ENCODE measurements around the gene CHST11.
"Not testable (repeated sequence)": the region's sequence is repeated elsewhere in the genome, so short reads cannot be mapped to it uniquely, and the experiment has no call there.

The CHST11 gene

GRCh38 chr12:104738776-104739642, 282.3 kb downstream of the CHST11 start:
- DNase-seq (ENCODE audit: low read depth in 2 of 2): no peak

GRCh38 chr12:104740668-104741067, 283.9 kb downstream of the CHST11 start:
- DNase-seq (ENCODE audit: low read depth in 2 of 2): no peak

DNA sequence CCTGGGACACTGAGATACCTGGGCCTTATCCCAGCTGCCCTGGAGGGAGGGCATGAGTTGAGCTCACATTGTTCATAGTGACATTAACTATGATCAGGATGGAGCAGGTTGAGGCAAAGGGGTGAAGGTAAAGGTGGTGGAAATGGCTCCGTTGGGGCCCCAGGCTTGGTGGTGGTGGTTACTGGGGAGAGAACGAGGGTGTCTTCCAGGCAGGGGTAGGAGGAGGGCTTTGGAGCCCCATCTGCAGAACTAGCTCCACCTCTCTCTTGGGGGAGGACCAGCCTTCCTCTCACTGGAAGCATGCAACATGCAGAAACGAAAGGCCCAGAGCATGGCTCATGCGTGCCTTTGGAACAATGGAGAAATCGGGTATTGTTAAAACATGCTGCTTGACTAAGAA, 284.3 kb downstream of the CHST11 start:
- no peak for DNase-seq (ENCODE audit: low read depth in 2 of 2)

DNA sequence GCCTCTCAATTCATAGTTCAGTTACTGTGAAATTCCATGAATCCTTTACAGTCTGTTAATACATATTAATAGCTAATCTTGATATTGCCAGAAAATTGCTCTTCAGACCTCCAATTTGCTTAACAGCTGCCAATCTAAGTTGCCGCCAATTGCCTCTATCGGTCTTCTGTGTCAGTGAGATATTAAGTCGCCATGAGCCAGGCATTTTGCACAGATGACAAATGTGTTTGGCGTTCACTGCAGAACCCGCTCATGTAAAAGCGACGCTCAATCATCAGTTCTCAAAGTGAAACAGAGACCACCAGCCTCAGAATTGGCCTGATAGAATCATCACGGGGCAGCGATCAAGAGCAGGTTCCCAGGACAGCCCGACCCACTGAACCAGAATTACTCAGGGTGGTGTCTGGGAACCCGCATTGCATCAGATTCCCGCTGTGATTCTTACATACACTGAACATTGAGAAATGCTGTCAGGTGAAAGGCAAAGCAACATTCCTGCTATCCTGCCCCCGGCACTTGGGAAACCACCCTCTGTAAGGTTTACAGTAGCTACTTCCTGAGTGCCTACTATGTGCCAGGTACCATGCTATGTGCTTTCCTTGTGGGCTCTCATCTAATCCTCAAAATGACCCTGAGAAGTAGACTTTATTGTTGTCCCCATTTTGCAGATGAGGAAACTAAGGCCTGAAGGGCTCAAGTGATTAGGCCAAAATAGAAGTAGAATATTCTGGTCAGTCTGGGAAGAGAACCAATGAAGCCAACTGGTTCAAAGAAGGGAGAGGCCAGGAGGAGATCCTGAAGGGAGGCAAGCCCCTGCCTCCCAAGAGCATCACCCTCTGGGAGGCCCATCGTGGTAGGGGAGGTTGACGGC, 285.0 kb downstream of the CHST11 start:
- no peak for DNase-seq (ENCODE audit: low read depth in 2 of 2)

GRCh38 chr12:104742551-104743201, 285.9 kb downstream of the CHST11 start:
- DNase-seq (ENCODE audit: low read depth in 2 of 2): no peak

GRCh38 chr12:104743202-104743580, 286.4 kb downstream of the CHST11 start:
- DNase-seq (ENCODE audit: low read depth in 2 of 2): no peak

DNA sequence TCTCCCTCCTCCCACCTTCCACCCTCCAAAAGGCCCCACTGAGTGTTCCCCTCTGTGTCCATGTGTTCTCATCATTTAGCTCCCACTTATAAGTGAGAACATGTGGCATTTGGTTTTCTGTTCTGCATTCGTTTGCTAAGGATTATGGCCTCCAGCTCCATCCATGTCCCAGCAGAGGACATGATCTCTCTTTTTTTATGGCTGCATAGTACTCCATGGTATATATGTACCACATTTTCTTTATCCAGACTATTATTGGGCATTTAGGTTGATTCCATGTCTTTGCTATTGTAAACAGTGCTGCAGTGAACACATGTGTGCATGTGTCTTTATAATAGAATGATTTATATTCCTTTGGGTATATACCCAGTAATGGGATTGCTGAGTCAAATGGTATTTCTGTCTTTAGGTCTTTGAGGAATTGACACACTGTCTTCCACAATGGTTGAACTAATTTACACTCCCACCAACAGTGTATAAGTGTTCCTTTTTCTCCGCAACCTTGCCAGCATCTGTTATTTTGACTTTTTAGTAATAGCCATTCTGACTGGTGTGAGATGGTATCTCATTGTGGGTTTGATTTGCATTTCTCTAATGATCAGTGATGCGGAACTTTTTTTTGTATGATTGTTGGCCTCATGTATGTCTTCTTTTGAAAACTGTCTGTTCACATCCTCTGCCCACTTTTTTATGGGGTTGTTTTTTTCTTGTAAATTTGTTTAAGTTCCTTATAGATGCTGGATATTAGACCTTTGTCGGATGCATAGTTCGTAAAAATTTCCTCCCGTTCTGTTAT, 287.2 kb downstream of the CHST11 start:
- not testable (repeated sequence) for DNase-seq (ENCODE audit: low read depth in 2 of 2)

DNA sequence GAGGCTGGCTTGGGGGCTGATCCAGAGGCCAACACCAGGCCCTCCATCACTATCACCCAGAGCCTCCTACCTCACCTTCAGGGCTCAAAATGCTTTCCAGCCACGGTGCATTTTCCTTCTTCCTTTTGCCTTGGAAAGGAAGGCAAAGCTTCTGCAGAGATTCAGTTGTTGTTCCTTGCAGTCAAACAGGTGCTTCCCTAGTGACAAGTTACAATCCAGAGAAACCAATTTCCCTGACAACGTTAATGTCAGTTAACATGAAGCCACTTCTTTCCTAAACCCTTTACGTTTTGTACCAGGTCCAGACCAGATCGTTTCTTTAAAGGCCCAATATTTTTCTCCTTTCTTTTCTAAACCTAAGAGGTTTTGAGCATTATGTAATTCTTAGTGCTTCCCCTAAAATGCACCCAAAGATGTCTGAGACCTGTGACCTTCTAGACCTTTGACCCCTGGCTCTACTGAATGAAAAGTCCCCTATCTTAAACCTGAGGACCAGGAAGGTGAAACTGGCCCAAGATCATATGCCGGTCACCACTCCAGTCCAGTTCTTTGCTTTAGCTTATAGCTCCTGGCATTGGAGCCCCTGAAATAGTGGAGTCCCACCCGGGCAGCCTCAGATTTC, 289.8 kb downstream of the CHST11 start:
- DNase-seq (ENCODE audit: low read depth in 2 of 2): no peak

DNA sequence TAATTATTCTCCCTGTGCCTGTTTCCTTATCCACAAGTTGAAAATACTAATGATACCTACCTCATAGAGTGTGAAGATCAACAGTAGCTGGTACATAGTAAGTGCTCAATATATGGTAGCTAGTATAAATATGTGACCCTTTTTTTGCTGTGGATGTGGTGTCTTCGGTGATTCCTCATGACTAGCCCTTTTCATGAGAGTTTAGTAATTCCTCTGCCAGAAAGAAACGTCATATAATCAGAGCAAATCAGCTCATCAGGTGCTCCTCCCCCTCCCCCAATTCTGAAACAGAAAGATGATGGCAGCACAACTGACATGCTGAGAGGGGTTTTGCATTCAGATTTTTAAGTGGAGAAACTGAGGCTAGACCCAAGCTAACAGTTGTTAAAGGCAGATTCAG, 290.6 kb downstream of the CHST11 start:
- DNase-seq (ENCODE audit: low read depth in 2 of 2): no peak

- DNase-seq (ENCODE audit: low read depth in 2 of 2): no peak
Observed at GRCh38 chr12:104747955-104748354, 291.2 kb downstream of the CHST11 start.

GRCh38 chr12:104748356-104748755, 291.6 kb downstream of the CHST11 start:
- DNase-seq (ENCODE audit: low read depth in 2 of 2): no peak

DNA sequence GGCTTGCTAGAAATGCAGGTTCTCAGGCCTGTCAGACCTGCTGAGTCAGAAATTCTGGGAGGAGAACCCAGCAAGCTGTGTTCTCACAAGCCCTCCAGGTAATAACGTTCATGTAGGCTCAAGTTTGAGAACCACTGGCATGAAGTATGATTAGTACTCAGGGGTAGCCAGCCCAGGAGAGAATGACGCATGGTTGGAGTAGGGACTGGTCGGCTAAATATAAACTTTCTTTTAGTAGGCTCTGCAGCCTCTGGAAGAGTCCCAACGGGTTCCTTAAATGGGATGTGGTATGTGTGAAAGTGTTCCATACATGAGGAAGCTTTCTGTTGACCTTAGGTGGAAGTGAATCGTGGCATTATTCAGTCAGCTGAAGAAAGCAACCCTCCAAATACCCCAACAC, 292.0 kb downstream of the CHST11 start:
- no peak for DNase-seq (ENCODE audit: low read depth in 2 of 2)

DNA sequence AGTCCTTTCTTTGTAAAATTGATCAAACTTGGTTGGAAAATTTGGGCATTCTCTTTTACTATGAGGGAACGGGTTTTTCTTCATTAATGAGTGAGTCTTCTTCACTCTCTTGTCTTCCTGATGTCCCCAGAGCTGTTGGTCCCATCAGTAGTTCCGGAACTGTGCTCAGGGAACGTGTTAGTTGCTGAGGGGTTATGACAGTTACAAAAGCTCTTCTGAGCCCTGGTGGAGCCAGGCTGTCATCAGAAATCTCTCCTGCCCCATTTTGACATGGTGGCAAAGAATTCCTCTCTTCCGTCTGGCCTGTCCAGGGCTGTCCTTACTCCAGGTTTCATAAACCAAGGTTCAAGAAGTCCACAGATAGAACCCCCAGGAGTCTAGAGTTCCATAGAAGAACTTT, 292.8 kb downstream of the CHST11 start:
- no peak for DNase-seq (ENCODE audit: low read depth in 2 of 2)

DNA sequence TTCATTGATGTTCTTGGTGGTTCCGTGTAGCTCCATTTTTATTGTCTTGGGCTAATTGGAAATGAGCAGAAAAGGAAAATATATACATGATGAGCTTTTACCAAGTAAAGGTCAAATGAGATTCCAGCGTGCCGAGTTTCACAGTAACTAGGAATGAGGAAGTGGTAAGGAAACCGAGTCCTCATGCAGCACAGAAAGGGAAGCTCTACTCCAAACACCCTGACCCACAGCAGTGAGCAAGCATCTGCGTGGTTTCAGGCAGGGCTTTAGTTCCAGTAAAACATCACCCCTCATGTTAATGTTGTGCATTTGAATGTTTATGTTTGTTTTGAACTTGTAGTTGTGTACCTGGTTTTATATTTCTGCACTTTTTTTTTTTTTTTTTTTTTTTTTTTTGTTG, 293.3 kb downstream of the CHST11 start:
- no peak for DNase-seq (ENCODE audit: low read depth in 2 of 2)

- no peak for DNase-seq (ENCODE audit: low read depth in 2 of 2)
Observed at GRCh38 chr12:104751120-104751519, 294.4 kb downstream of the CHST11 start.

DNA sequence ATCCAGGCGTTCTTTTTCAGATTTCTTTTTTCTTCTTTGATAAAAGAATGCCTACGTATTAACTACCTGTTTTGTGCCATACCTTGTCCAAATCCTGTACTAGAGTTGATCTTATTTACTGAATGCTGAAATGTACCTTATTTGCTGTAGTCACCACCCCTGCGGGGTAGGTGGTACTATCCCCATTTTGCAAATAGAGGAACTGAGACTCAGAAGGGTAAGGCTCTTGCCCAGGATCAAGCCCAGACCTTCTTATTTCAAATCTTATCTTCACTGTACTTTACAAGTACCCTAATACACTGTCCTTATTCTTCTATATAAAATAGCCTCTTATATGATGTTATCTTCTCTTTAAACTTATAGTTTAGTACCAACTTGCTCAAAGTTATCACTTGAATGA, 294.8 kb downstream of the CHST11 start:
- DNase-seq (ENCODE audit: low read depth in 2 of 2): no peak

DNA sequence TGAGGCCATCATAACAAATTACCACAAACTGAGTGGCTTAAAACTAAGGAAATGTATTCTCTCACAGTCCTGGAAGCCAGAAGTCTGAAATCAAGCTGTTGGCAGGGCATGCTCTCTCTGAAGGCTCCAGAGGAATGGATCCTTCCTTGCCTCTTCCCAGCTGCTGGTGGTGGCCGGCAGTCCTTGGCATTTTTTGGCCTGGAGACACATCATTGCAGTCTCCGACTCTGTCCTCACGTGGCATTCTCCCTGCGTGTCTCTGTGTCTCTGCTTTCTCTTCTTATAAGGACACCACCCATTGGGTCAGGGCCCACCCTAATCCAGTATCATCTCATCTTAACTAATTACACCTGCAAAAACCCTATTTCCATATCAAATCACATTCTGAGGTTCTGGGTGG, 295.3 kb downstream of the CHST11 start:
- DNase-seq (ENCODE audit: low read depth in 2 of 2): no peak

DNA sequence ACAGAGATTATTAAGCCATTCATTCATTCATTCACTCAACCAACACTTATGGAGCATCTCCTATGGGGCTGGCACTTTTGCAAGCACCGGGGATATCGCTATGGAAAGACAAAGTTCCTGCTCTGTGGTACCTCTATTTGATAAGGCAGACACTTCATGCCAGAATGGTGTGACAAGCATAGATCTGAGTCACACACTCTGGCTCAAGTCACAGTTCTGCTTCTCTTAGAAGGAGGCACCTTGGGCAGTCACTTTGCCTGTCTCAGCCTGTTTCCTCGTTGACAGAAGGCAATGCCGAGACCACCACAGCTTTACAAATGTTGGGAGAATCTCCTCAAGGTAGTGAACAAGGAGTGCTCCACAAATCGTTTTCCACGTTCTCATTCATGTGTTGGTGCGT, 296.1 kb downstream of the CHST11 start:
- DNase-seq (ENCODE audit: low read depth in 2 of 2): no peak

- DNase-seq (ENCODE audit: low read depth in 2 of 2): no peak
Observed at GRCh38 chr12:104756901-104757300, 300.2 kb downstream of the CHST11 start.

DNA sequence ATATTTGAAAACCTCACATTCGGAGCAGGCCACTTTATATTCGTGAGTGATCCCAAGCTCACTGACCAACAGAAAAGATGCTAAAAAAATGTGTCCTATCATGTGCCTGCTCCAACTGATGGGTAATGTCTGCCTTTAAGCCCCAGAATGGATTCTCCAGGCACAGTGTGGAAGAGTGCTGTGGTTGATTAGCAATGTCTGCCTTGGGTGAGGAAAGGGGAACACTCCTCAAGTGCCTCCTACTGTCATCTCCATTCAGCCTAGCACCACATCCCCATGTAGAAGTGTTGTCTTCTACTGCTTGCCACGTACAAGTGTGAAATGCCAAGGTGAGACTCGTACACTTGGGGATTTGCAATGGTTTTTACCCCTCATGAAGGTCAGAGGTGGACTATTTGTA, 302.0 kb downstream of the CHST11 start:
- no peak for DNase-seq (ENCODE audit: low read depth in 2 of 2)

GRCh38 chr12:104761091-104761490, 304.3 kb downstream of the CHST11 start:
- DNase-seq (ENCODE audit: low read depth in 2 of 2): no peak
